Right cardiac atrium (tissue), 5 donors: Measurements from ENCODE around the gene CD209. TPM values are rescaled to one million over a fixed set of nuclear protein-coding genes. Genes with fewer than 3 reads are reported as not detected.
"Not testable (repeated sequence)": the region's sequence is repeated elsewhere in the genome, so short reads cannot be mapped to it uniquely, and the experiment has no call there.

Source experiments
- ATAC-seq, 2 donors: fragments of 200-7000 bp; cut with Tn5 transposase; one replicate each; pipeline versions ENCODE4 v1.8.0 to v1.9.1; 2020; ENCODE audit warnings: moderate library complexity in 2 of 2, mild to moderate bottlenecking in 1 of 2
- DNase-seq, 3 donors: peaks; one replicate each; pipeline ENCODE4 v3.0.0-alpha.2; 2020
- H3K27ac ChIP-seq: one replicate; pipeline ENCODE4 v1.5.1; 2013; ENCODE audit warnings: mild to moderate bottlenecking, low read length, control low read depth, moderate library complexity
- H3K27me3 ChIP-seq: one replicate; pipeline ENCODE4 v1.6.1; 2013; ENCODE audit not compliant: control insufficient read depth, insufficient read depth
- H3K4me1 ChIP-seq: one replicate; pipeline ENCODE4 v1.6.1; 2013; ENCODE audit warnings: low read length; ENCODE audit not compliant: control insufficient read depth, insufficient read depth
- H3K4me3 ChIP-seq: one replicate; pipeline ENCODE4 v1.5.1; 2013; ENCODE audit warnings: low read length, control low read depth
- H3K9me3 ChIP-seq: one replicate; pipeline ENCODE4 v1.6.1; 2013; ENCODE audit warnings: low read length; ENCODE audit not compliant: control insufficient read depth
- WGBS: extraction: QIAGEN DNeasy Blood & Tissue Kit; methylation state at CpG from one replicate; pipeline ENCODE4 v1.1.7; 2013; 5-methylcytosine and 5-hydroxymethylcytosine counted together
- intact Hi-C, 4 donors: fragments of 100-400 bp; cut with DNase I; formaldehyde crosslinking; loops; one replicate each; pipeline versions ENCODE4 v1.11.0 to v1.14.0; 2022 to 2023
- polyA plus RNA-seq: library from polyadenylated mRNA; stranded (reverse); fragments of 200-250 nt; gene quantifications from one replicate; pipeline ENCODE4 v1.2.3, GENCODE V29; 2013
- total RNA-seq, 4 donors: library from RNA; stranded (reverse); fragmentation: NEBNext Ultra II Directional; extraction: Animal tissue kit (Norgen Biotek cat#: 25700); gene quantifications; one replicate each; pipeline ENCODE4 v1.2.1, GENCODE V29; 2021
- donor health status: healthy with polysubstance abuse.
- donor health status: DM: no; HTN: yes; CAD: no.
- donor health status: DM: no; HTN: no; CAD: no.
- donor health status: DM: no; HTN: yes; CAD: no; lungs with severe emphysema.
- donor health status: DM: yes; HTN: yes; CAD: no.

CD209 gene
- total and polyA plus RNA-seq, 5 donors = 0.68 to 10.7 (median 9.1) TPM

GRCh38 chr19:7748171-7748570 lies 837 bp upstream of the CD209 start:
- Histone ChIP-seq H3K9me3 (no peaks in the 10 kb centered on the region), H3K27ac (no peak overlapping the region), H3K4me3 (no peak overlapping the region), H3K27me3 (no peaks in the 10 kb centered on the region), H3K4me1 (no peaks in the 10 kb centered on the region)
- ATAC-seq (no peak), DNase-seq (no peak)
- intact Hi-C loops = no loop called here
- 62% methylated on average over 2 of the region's 2 CpGs for WGBS

- 54% methylated on average over 4 of the region's 4 CpGs for WGBS
- intact Hi-C loops, H3K9me3 ChIP-seq, H3K27me3 ChIP-seq, H3K4me1 ChIP-seq, ATAC-seq, H3K27ac ChIP-seq, DNase-seq, H3K4me3 ChIP-seq: not testable (repeated sequence)
Measured at GRCh38 chr19:7746306-7746705, 1.0 kb downstream of the CD209 start.

- no peak for ATAC-seq
- Histone ChIP-seq H3K27me3 (no peaks in the 10 kb centered on the region), H3K4me1 (no peaks in the 10 kb centered on the region), H3K27ac (no peak overlapping the region), H3K4me3 (no peak overlapping the region), H3K9me3 (no peaks in the 10 kb centered on the region)
- WGBS = 75% methylated on average over 12 of the region's 12 CpGs
- DNase-seq = no peak
- intact Hi-C loops = no loop called here
Measured at GRCh38 chr19:7744871-7745650, 2.3 kb downstream of the CD209 start.

GRCh38 chr19:7744199-7744786 lies 3.0 kb downstream of the CD209 start:
- ATAC-seq (no peak), DNase-seq (no peak)
- intact Hi-C loops = no loop called here
- H3K27ac ChIP-seq = no peak overlapping the region
- no peaks in the 10 kb centered on the region for H3K4me1 ChIP-seq
- 65% methylated on average over 5 of the region's 5 CpGs for WGBS
- no peaks in the 10 kb centered on the region for H3K27me3 ChIP-seq
- H3K9me3 ChIP-seq = no peaks in the 10 kb centered on the region
- H3K4me3 ChIP-seq = no peak overlapping the region

GRCh38 chr19:7743425-7743841 lies 3.9 kb downstream of the CD209 start:
- no peak for ATAC-seq
- no peak overlapping the region for H3K27ac ChIP-seq
- DNase-seq = no peak
- H3K4me3 ChIP-seq = no peak overlapping the region
- no peaks in the 10 kb centered on the region for H3K27me3 ChIP-seq
- intact Hi-C loops = no loop called here
- WGBS = 67% methylated on average over 2 of the region's 2 CpGs
- H3K4me1 ChIP-seq = no peaks in the 10 kb centered on the region
- no peaks in the 10 kb centered on the region for H3K9me3 ChIP-seq

- DNase-seq (no peak), ATAC-seq (no peak)
- WGBS = 77% methylated on average over 11 of the region's 11 CpGs
- Histone ChIP-seq H3K27me3 (no peaks in the 10 kb centered on the region), H3K27ac (no peak overlapping the region), H3K4me3 (no peak overlapping the region), H3K4me1 (no peaks in the 10 kb centered on the region), H3K9me3 (no peaks in the 10 kb centered on the region)
- intact Hi-C loops = no loop called here
Measured at GRCh38 chr19:7742991-7743390, 4.3 kb downstream of the CD209 start.

GRCh38 chr19:7742575-7742974 lies 4.8 kb downstream of the CD209 start:
- H3K27ac ChIP-seq = no peak overlapping the region
- no peaks in the 10 kb centered on the region for H3K9me3 ChIP-seq
- DNase-seq (no peak), ATAC-seq (no peak)
- H3K4me1 ChIP-seq = no peaks in the 10 kb centered on the region
- no peak overlapping the region for H3K4me3 ChIP-seq
- intact Hi-C loops = no loop called here
- WGBS = 72% methylated on average over 2 of the region's 2 CpGs
- no peaks in the 10 kb centered on the region for H3K27me3 ChIP-seq

- intact Hi-C loops = no loop called here
- WGBS = 72% methylated on average over 6 of the region's 6 CpGs
- no peaks in the 10 kb centered on the region for H3K4me1 ChIP-seq
- H3K9me3 ChIP-seq = no peaks in the 10 kb centered on the region
- H3K27me3 ChIP-seq = no peaks in the 10 kb centered on the region
- no peak overlapping the region for H3K4me3 ChIP-seq
- DNase-seq = no peak
- ATAC-seq = no peak
- H3K27ac ChIP-seq = no peak overlapping the region
Measured at GRCh38 chr19:7740682-7741054, 6.7 kb downstream of the CD209 start.

GRCh38 chr19:7739801-7740681 lies 7.3 kb downstream of the CD209 start:
- H3K9me3 ChIP-seq = no peaks in the 10 kb centered on the region
- no peaks in the 10 kb centered on the region for H3K4me1 ChIP-seq
- no peaks in the 10 kb centered on the region for H3K27me3 ChIP-seq
- intact Hi-C loops = no loop called here
- WGBS = 78% methylated on average over 19 of the region's 19 CpGs
- ATAC-seq (no peak), DNase-seq (no peak)
- no peak overlapping the region for H3K4me3 ChIP-seq
- no peak overlapping the region for H3K27ac ChIP-seq

GRCh38 chr19:7739211-7739755 lies 8.1 kb downstream of the CD209 start:
- ATAC-seq = no peak
- Histone ChIP-seq H3K4me1 (no peaks in the 10 kb centered on the region), H3K27ac (no peak overlapping the region), H3K9me3 (no peaks in the 10 kb centered on the region), H3K4me3 (no peak overlapping the region), H3K27me3 (no peaks in the 10 kb centered on the region)
- 39% methylated on average over 2 of the region's 2 CpGs for WGBS
- intact Hi-C loops = no loop called here
- no peak for DNase-seq

DNA sequence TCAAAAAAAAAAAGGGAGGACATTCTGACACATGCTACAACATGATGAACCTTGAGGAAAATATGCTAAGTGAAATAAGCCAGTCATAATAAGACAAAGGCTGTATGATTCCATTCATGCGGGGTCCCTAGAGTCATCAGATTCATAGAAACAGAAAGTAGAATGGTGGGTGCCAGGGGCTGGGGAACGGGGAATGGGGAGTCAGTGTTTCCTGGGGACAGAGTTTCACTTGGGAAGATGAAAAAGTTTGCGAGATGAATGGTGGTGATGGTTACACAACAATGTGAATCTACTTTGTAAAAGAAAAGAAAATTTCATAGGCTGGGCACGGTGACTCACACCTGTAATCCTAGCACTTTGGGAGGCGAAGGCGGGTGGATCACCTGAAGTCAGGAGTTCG lies 9.3 kb downstream of the CD209 start:
- no peak for DNase-seq
- intact Hi-C loops = no loop called here

More for the DNA sequence above, 9.3 kb downstream of the CD209 start:
- Histone ChIP-seq H3K9me3 (no peaks in the 10 kb centered on the region), H3K4me1 (no peaks in the 10 kb centered on the region), H3K27ac (no peak overlapping the region), H3K4me3 (no peak overlapping the region), H3K27me3 (no peaks in the 10 kb centered on the region)
- no peak for ATAC-seq
- 74% methylated on average over 7 of the region's 7 CpGs for WGBS
